HUES48 (cell line): ENCODE measurements around the gene ST7.

Experiments
- H3K27ac ChIP-seq: one replicate; pipeline ENCODE4 v1.7.0; 2013; ENCODE audit warnings: low read depth, low read length, inconsistent platforms
- H3K27me3 ChIP-seq: 2 replicates; pipeline ENCODE4 v1.6.1; 2013; ENCODE audit warnings: mild to moderate bottlenecking, low read length; ENCODE audit not compliant: control insufficient read depth, insufficient read depth
- H3K36me3 ChIP-seq: 2 replicates; pipeline ENCODE4 v1.6.1; 2013; ENCODE audit warnings: low read length; ENCODE audit not compliant: control insufficient read depth, insufficient read depth
- H3K4me1 ChIP-seq: 2 replicates; pipeline ENCODE4 v1.6.1; 2013; ENCODE audit warnings: mild to moderate bottlenecking, low read length; ENCODE audit not compliant: control insufficient read depth, insufficient read depth
- H3K4me3 ChIP-seq: 2 replicates; pipeline ENCODE4 v1.5.1; 2013; ENCODE audit warnings: mild to moderate bottlenecking, low read depth, low read length
- H3K9ac ChIP-seq: 2 replicates; pipeline ENCODE4 v1.6.1; 2013; ENCODE audit warnings: mild to moderate bottlenecking, low read depth, low read length, moderate library complexity
- H3K9me3 ChIP-seq: 2 replicates; pipeline ENCODE4 v1.6.1; 2013; ENCODE audit warnings: low read length; ENCODE audit not compliant: control insufficient read depth, insufficient read depth

The ST7 gene

GRCh38 chr7:117157241-117158209 is 204.2 kb downstream of the ST7 start:
- H3K36me3 ChIP-seq, result no peaks in the 10 kb centered on the region
- H3K27me3 ChIP-seq, result no peaks in the 10 kb centered on the region
- H3K4me1 ChIP-seq, result peaks cover 16% of the 10 kb centered on the region
- no peak overlapping the region for H3K9ac ChIP-seq
- no peaks in the 10 kb centered on the region for H3K9me3 ChIP-seq
- no peak overlapping the region for H3K4me3 ChIP-seq
- no peak overlapping the region for H3K27ac ChIP-seq

- Histone ChIP-seq H3K27ac (no peak overlapping the region), H3K9me3 (no peaks in the 10 kb centered on the region), H3K27me3 (no peaks in the 10 kb centered on the region), H3K9ac (no peak overlapping the region), H3K36me3 (no peaks in the 10 kb centered on the region), H3K4me3 (no peak overlapping the region), H3K4me1 (peaks cover 13% of the 10 kb centered on the region)
Measured at GRCh38 chr7:117158941-117159697, 205.8 kb downstream of the ST7 start.

- Histone ChIP-seq H3K27ac (no peak overlapping the region), H3K9me3 (no peaks in the 10 kb centered on the region), H3K9ac (no peak overlapping the region), H3K36me3 (no peaks in the 10 kb centered on the region), H3K4me3 (no peak overlapping the region), H3K27me3 (no peaks in the 10 kb centered on the region), H3K4me1 (peaks cover 3% of the 10 kb centered on the region; the same call in 1 of the 2 replicates)
Measured at GRCh38 chr7:117163101-117163500, 209.8 kb downstream of the ST7 start.

- H3K9ac ChIP-seq, result no peak overlapping the region
- no peaks in the 10 kb centered on the region for H3K9me3 ChIP-seq
- no peak overlapping the region for H3K27ac ChIP-seq
- no peak overlapping the region for H3K4me3 ChIP-seq
- H3K36me3 ChIP-seq, result no peaks in the 10 kb centered on the region
- no peaks in the 10 kb centered on the region for H3K27me3 ChIP-seq
- no peaks in the 10 kb centered on the region for H3K4me1 ChIP-seq
Measured at GRCh38 chr7:117164620-117165019, 211.3 kb downstream of the ST7 start.

GRCh38 chr7:117165656-117166055 is 212.4 kb downstream of the ST7 start:
- H3K27ac ChIP-seq, result no peak overlapping the region
- H3K36me3 ChIP-seq, result no peaks in the 10 kb centered on the region
- H3K4me3 ChIP-seq, result no peak overlapping the region
- H3K9me3 ChIP-seq, result no peaks in the 10 kb centered on the region
- no peak overlapping the region for H3K9ac ChIP-seq
- no peaks in the 10 kb centered on the region for H3K4me1 ChIP-seq
- H3K27me3 ChIP-seq, result no peaks in the 10 kb centered on the region

GRCh38 chr7:117169907-117170306 is 216.6 kb downstream of the ST7 start:
- Histone ChIP-seq H3K9me3 (no peaks in the 10 kb centered on the region), H3K27me3 (no peaks in the 10 kb centered on the region), H3K36me3 (no peaks in the 10 kb centered on the region), H3K4me1 (peaks cover 6% of the 10 kb centered on the region; the same call in 1 of the 2 replicates), H3K4me3 (no peak overlapping the region), H3K9ac (no peak overlapping the region), H3K27ac (no peak overlapping the region)

- Histone ChIP-seq H3K9ac (no peak overlapping the region), H3K4me1 (peaks cover 6% of the 10 kb centered on the region; the same call in 1 of the 2 replicates), H3K36me3 (no peaks in the 10 kb centered on the region), H3K9me3 (no peaks in the 10 kb centered on the region), H3K27me3 (no peaks in the 10 kb centered on the region), H3K27ac (no peak overlapping the region), H3K4me3 (no peak overlapping the region)
Measured at GRCh38 chr7:117171106-117171505, 217.8 kb downstream of the ST7 start.

- H3K4me3 ChIP-seq, result no peak overlapping the region
- H3K9ac ChIP-seq, result no peak overlapping the region
- no peaks in the 10 kb centered on the region for H3K27me3 ChIP-seq
- no peak overlapping the region for H3K27ac ChIP-seq
- H3K9me3 ChIP-seq, result no peaks in the 10 kb centered on the region
- H3K4me1 ChIP-seq, result peaks cover 6% of the 10 kb centered on the region; the same call in 1 of the 2 replicates
- no peaks in the 10 kb centered on the region for H3K36me3 ChIP-seq
Measured at GRCh38 chr7:117172283-117172682, 219.0 kb downstream of the ST7 start.

GRCh38 chr7:117173035-117173770 is 219.9 kb downstream of the ST7 start:
- Histone ChIP-seq H3K9ac (no peak overlapping the region), H3K9me3 (no peaks in the 10 kb centered on the region), H3K27ac (no peak overlapping the region), H3K36me3 (no peaks in the 10 kb centered on the region), H3K4me3 (no peak overlapping the region), H3K27me3 (no peaks in the 10 kb centered on the region), H3K4me1 (peaks cover 6% of the 10 kb centered on the region; the same call in 1 of the 2 replicates)

- H3K9ac ChIP-seq, result no peak overlapping the region
- H3K4me1 ChIP-seq, result peaks cover 6% of the 10 kb centered on the region; the same call in 1 of the 2 replicates
- H3K27me3 ChIP-seq, result no peaks in the 10 kb centered on the region
- no peaks in the 10 kb centered on the region for H3K9me3 ChIP-seq
- no peak overlapping the region for H3K27ac ChIP-seq
- H3K36me3 ChIP-seq, result no peaks in the 10 kb centered on the region
- no peak overlapping the region for H3K4me3 ChIP-seq
Measured at GRCh38 chr7:117176206-117176605, 222.9 kb downstream of the ST7 start.
